ENCODE data around the gene RAD17. TPM values are rescaled to one million over a fixed set of nuclear protein-coding genes. Genes with fewer than 3 reads are reported as not detected.
"Not testable (repeated sequence)": the region's sequence is repeated elsewhere in the genome, so short reads cannot be mapped to it uniquely, and the experiment has no call there.

RAD17 gene
- total RNA-seq, 2 experiments from 2014 or later, result 27.7 to 31.3 TPM

GRCh38 chr5:69444127-69444754 is 74.6 kb downstream of the RAD17 start:
- no peak for ATAC-seq
- CTCF ChIA-PET, result no interaction called here
- no peaks in the 10 kb centered on the region for H3K4me1 Mint-ChIP-seq

GRCh38 chr5:69449511-69449910 is 79.9 kb downstream of the RAD17 start:
- H3K36me3 Mint-ChIP-seq (ENCODE audit: low read depth), result no peaks in the 10 kb centered on the region
- no peaks in the 10 kb centered on the region for H3K9me3 Mint-ChIP-seq (ENCODE audit: low read depth)
- intact Hi-C loops (cut with DNase I, micrococcal nuclease), result no loop called here
- ChIA-PET POLR2A (interaction anchor here (0.6 kb wide), 1 partner anchor 249 kb away, joined by 8 read pairs; no protein-coding TSS in a partner anchor), CTCF (no interaction called here)
- H3K27ac Mint-ChIP-seq, result no peak overlapping the region
- DNase-seq, result no peak
- H3K4me1 Mint-ChIP-seq, result no peaks in the 10 kb centered on the region
- H3K27me3 Mint-ChIP-seq, result no peaks in the 10 kb centered on the region
- no peak overlapping the region for H3K4me3 Mint-ChIP-seq
- no peak for ATAC-seq

More at GRCh38 chr5:69444127-69444754, 74.6 kb downstream of the RAD17 start:
- no peak for DNase-seq
- intact Hi-C loops (cut with DNase I, micrococcal nuclease), result no loop called here
- no peaks in the 10 kb centered on the region for H3K9me3 Mint-ChIP-seq (ENCODE audit: low read depth)
- POLR2A ChIA-PET, result no interaction called here
- H3K27ac Mint-ChIP-seq, result no peak overlapping the region
- H3K36me3 Mint-ChIP-seq (ENCODE audit: low read depth), result no peaks in the 10 kb centered on the region
- no peak overlapping the region for H3K4me3 Mint-ChIP-seq
- H3K27me3 Mint-ChIP-seq, result no peaks in the 10 kb centered on the region

- no peaks in the 10 kb centered on the region for H3K9me3 Mint-ChIP-seq (ENCODE audit: low read depth)
Observed at GRCh38 chr5:69450116-69450515, 80.5 kb downstream of the RAD17 start.

GRCh38 chr5:69450527-69450926 is 80.9 kb downstream of the RAD17 start:
- intact Hi-C loops (cut with DNase I, micrococcal nuclease); H3K4me3 Mint-ChIP-seq; H3K4me1 Mint-ChIP-seq; ATAC-seq; H3K27me3 Mint-ChIP-seq; H3K27ac Mint-ChIP-seq; DNase-seq; H3K9me3 Mint-ChIP-seq (ENCODE audit: low read depth); POLR2A ChIA-PET; CTCF ChIA-PET; H3K36me3 Mint-ChIP-seq (ENCODE audit: low read depth): not testable (repeated sequence)

More at GRCh38 chr5:69450116-69450515, 80.5 kb downstream of the RAD17 start:
- H3K4me1 Mint-ChIP-seq, result no peaks in the 10 kb centered on the region
- no peaks in the 10 kb centered on the region for H3K27me3 Mint-ChIP-seq
- no peak overlapping the region for H3K27ac Mint-ChIP-seq
- POLR2A ChIA-PET, result no interaction called here
- intact Hi-C loops (cut with DNase I, micrococcal nuclease), result no loop called here
- ATAC-seq (no peak), DNase-seq (no peak)
- H3K36me3 Mint-ChIP-seq (ENCODE audit: low read depth), result no peaks in the 10 kb centered on the region
- CTCF ChIA-PET, result no interaction called here
- no peak overlapping the region for H3K4me3 Mint-ChIP-seq

- Mint-ChIP-seq H3K9me3 (ENCODE audit: low read depth) (no peaks in the 10 kb centered on the region), H3K36me3 (ENCODE audit: low read depth) (no peaks in the 10 kb centered on the region), H3K4me1 (no peaks in the 10 kb centered on the region), H3K27me3 (no peaks in the 10 kb centered on the region), H3K27ac (no peak overlapping the region), H3K4me3 (no peak overlapping the region)
- DNase-seq, result no peak
- intact Hi-C loops (cut with DNase I, micrococcal nuclease), result no loop called here
- ChIA-PET CTCF (interaction anchor here (1.1 kb wide), 1 partner anchor 451 kb away, joined by 3 read pairs; no protein-coding TSS in a partner anchor), POLR2A (no interaction called here)
- ATAC-seq, result no peak
Observed at GRCh38 chr5:69451941-69452647, 82.5 kb downstream of the RAD17 start.

GRCh38 chr5:69453487-69453886 is 83.9 kb downstream of the RAD17 start:
- H3K27me3 Mint-ChIP-seq; H3K36me3 Mint-ChIP-seq (ENCODE audit: low read depth); ATAC-seq; DNase-seq; H3K4me3 Mint-ChIP-seq; H3K9me3 Mint-ChIP-seq (ENCODE audit: low read depth); POLR2A ChIA-PET; intact Hi-C loops (cut with DNase I, micrococcal nuclease); H3K27ac Mint-ChIP-seq; H3K4me1 Mint-ChIP-seq: not testable (repeated sequence)
- CTCF ChIA-PET, result interaction anchor here (1.1 kb wide), 1 partner anchor 65 kb away, joined by 3 read pairs; no protein-coding TSS in a partner anchor

GRCh38 chr5:69454460-69455249 is 85.0 kb downstream of the RAD17 start:
- intact Hi-C loops (cut with DNase I, micrococcal nuclease), result no loop called here
- no peaks in the 10 kb centered on the region for H3K27me3 Mint-ChIP-seq
- H3K4me3 Mint-ChIP-seq, result no peak overlapping the region
- H3K4me1 Mint-ChIP-seq, result no peaks in the 10 kb centered on the region
- ChIA-PET CTCF (interaction anchor here (1.0 to 1.1 kb wide), 2 partner anchors 56 to 64 kb away, joined by 3 read pairs; no protein-coding TSS in a partner anchor), POLR2A (no interaction called here)
- ATAC-seq, result no peak
- no peak for DNase-seq
- no peaks in the 10 kb centered on the region for H3K9me3 Mint-ChIP-seq (ENCODE audit: low read depth)
- H3K27ac Mint-ChIP-seq, result no peak overlapping the region
- no peaks in the 10 kb centered on the region for H3K36me3 Mint-ChIP-seq (ENCODE audit: low read depth)

- CTCF ChIA-PET; H3K9me3 Mint-ChIP-seq (ENCODE audit: low read depth); H3K4me3 Mint-ChIP-seq; intact Hi-C loops (cut with DNase I, micrococcal nuclease); H3K27me3 Mint-ChIP-seq; DNase-seq; H3K4me1 Mint-ChIP-seq; ATAC-seq; H3K36me3 Mint-ChIP-seq (ENCODE audit: low read depth); H3K27ac Mint-ChIP-seq: not testable (repeated sequence)
- POLR2A ChIA-PET, result interaction anchor here (0.5 kb wide), 1 partner anchor 20 kb away, joined by 4 read pairs; no protein-coding TSS in a partner anchor
Observed at GRCh38 chr5:69455428-69455988, 85.9 kb downstream of the RAD17 start.

- H3K4me1 Mint-ChIP-seq, result no peaks in the 10 kb centered on the region
- no peaks in the 10 kb centered on the region for H3K36me3 Mint-ChIP-seq (ENCODE audit: low read depth)
- H3K4me3 Mint-ChIP-seq, result no peak overlapping the region
- ATAC-seq, result no peak
- no peaks in the 10 kb centered on the region for H3K27me3 Mint-ChIP-seq
- no peak overlapping the region for H3K27ac Mint-ChIP-seq
- ChIA-PET CTCF (no interaction called here), POLR2A (no interaction called here)
- intact Hi-C loops (cut with DNase I, micrococcal nuclease), result no loop called here
- DNase-seq, result no peak
- H3K9me3 Mint-ChIP-seq (ENCODE audit: low read depth), result no peaks in the 10 kb centered on the region
Observed at GRCh38 chr5:69462170-69462569, 92.6 kb downstream of the RAD17 start.

All from activated CD4-positive, alpha-beta T cell treated with anti-CD3 and anti-CD28 coated beads for 36 hours (primary cell).